ENCODE results near the gene MAML2. TPM values are rescaled to one million over a fixed set of nuclear protein-coding genes. Genes with fewer than 3 reads are reported as not detected.

MAML2 gene
- total and polyA plus RNA-seq, 2 of the 13 experiments (the other 11 are each of a cell fraction or from before 2014, with no cell fraction given), result 2.3 to 25.9 TPM

GRCh38 chr11:96338910-96339705 lies 3.9 kb downstream of the MAML2 start (continued):
- no peak for TF ChIP-seq ZNF20 (CRISPR knock-in tag; IDR thresholded peaks at IDR 0.05)
- TF ChIP-seq DNMT3B (CRISPR knock-in tag; conservative IDR thresholded peaks at IDR 0.05), result no peak
- no peak for TF ChIP-seq ZNF317 (CRISPR knock-in tag; IDR thresholded peaks at IDR 0.05)
- TF ChIP-seq ZNF644 (CRISPR knock-in tag; IDR thresholded peaks at IDR 0.05; ENCODE audit: low read depth), result 0 out of 2 replicates have a peak, but pooled peaks have one; percentile 15
- TF ChIP-seq BCL6 (CRISPR knock-in tag; IDR thresholded peaks at IDR 0.05), result no peak
- TF ChIP-seq RARA (CRISPR knock-in tag; IDR thresholded peaks at IDR 0.05), result peak; percentile 22
- TF ChIP-seq ZNF614 (CRISPR knock-in tag; IDR thresholded peaks at IDR 0.05; ENCODE audit: borderline replicate concordance), result no peak
- TF ChIP-seq ZNF407 (CRISPR knock-in tag; IDR thresholded peaks at IDR 0.05; ENCODE audit: not compliant biosample characterization), result no peak
- TF ChIP-seq ZNF33A (CRISPR knock-in tag; IDR thresholded peaks at IDR 0.05; ENCODE audit: borderline replicate concordance), result no peak
- no peak for TF ChIP-seq EHMT2 (IDR thresholded peaks at IDR 0.05; ENCODE audit: borderline replicate concordance, low read depth, low read length)
- TF ChIP-seq, protein P1, sequence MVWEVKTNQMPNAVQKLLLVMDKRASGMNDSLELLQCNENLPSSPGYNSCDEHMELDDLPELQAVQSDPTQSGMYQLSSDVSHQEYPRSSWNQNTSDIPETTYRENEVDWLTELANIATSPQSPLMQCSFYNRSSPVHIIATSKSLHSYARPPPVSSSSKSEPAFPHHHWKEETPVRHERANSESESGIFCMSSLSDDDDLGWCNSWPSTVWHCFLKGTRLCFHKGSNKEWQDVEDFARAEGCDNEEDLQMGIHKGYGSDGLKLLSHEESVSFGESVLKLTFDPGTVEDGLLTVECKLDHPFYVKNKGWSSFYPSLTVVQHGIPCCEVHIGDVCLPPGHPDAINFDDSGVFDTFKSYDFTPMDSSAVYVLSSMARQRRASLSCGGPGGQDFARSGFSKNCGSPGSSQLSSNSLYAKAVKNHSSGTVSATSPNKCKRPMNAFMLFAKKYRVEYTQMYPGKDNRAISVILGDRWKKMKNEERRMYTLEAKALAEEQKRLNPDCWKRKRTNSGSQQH (CRISPR knock-in tag; IDR thresholded peaks at IDR 0.05; ENCODE audit: low read depth), result no peak
- no peak for TF ChIP-seq ZNF251 (CRISPR knock-in tag; IDR thresholded peaks at IDR 0.05)
- TF ChIP-seq ZNF704 (CRISPR knock-in tag; IDR thresholded peaks at IDR 0.05; ENCODE audit: borderline replicate concordance), result no peak
- no peak for TF ChIP-seq ELF1 (CRISPR knock-in tag; IDR thresholded peaks at IDR 0.05)
- TF ChIP-seq ZSCAN29 (CRISPR knock-in tag; conservative IDR thresholded peaks at IDR 0.05), result no peak
